Nephron (organoid): ENCODE measurements around the gene COMMD6.
A peak's percentile ranks its signal among the peaks of the same experiment; 100 is the strongest.

Source experiments
- H3K27ac Mint-ChIP-seq, 3 experiments: 2 replicates each; pipeline ENCODE4 v1.8.0; 2020; ENCODE audit warnings: mixed read lengths in 3 of 3, mild to moderate bottlenecking in 2 of 3, moderate library complexity in 1 of 3
- H3K27me3 Mint-ChIP-seq: 2 replicates; pipeline ENCODE4 v1.8.0; 2021; ENCODE audit warnings: low read depth, mild to moderate bottlenecking, moderate library complexity, mixed read lengths
- H3K36me3 Mint-ChIP-seq: 2 replicates; pipeline ENCODE4 v1.8.0; 2020; ENCODE audit warnings: low read depth, mixed read lengths
- H3K4me1 Mint-ChIP-seq: 2 replicates; pipeline ENCODE4 v1.8.0; 2020; ENCODE audit warnings: mixed read lengths
- H3K4me3 Mint-ChIP-seq, 3 experiments: 2 replicates each; pipeline ENCODE4 v1.8.0; 2020; ENCODE audit warnings: mild to moderate bottlenecking in 3 of 3, mixed read lengths in 3 of 3, moderate library complexity in 2 of 3
- H3K9me3 Mint-ChIP-seq: 2 replicates; pipeline ENCODE4 v1.8.0; 2020; ENCODE audit warnings: mixed read lengths
- CTCF ChIP-seq, 3 experiments: fragments of 200-600 bp; sonication (generic); IDR thresholded peaks; one replicate each; pipeline ENCODE4 v1.5.0; 2021; ENCODE audit warnings: antibody characterized with exemption in 3 of 3; ENCODE audit not compliant: unreplicated experiment in 3 of 3

COMMD6 gene

GRCh38 chr13:75492389-75492788 lies 45.3 kb downstream of the COMMD6 start:
- H3K27me3 Mint-ChIP-seq, result peaks cover 3% of the 10 kb centered on the region
- no peaks in the 10 kb centered on the region for H3K9me3 Mint-ChIP-seq
- no peak for TF ChIP-seq CTCF (IDR thresholded peaks at IDR 0.05; ENCODE audit: unreplicated experiment in 3 of 3)
- no peaks in the 10 kb centered on the region for H3K4me1 Mint-ChIP-seq
- H3K27ac Mint-ChIP-seq, result no peak overlapping the region
- H3K4me3 Mint-ChIP-seq, result no peak overlapping the region
- H3K36me3 Mint-ChIP-seq, result no peaks in the 10 kb centered on the region

- Mint-ChIP-seq H3K27ac (no peak overlapping the region), H3K4me3 (no peak overlapping the region), H3K27me3 (peaks cover 3% of the 10 kb centered on the region), H3K36me3 (no peaks in the 10 kb centered on the region), H3K4me1 (no peaks in the 10 kb centered on the region), H3K9me3 (no peaks in the 10 kb centered on the region)
- TF ChIP-seq CTCF (IDR thresholded peaks at IDR 0.05; ENCODE audit: unreplicated experiment in 3 of 3), result no peak
Observed at GRCh38 chr13:75491376-75491775, 46.3 kb downstream of the COMMD6 start.

GRCh38 chr13:75489502-75490263 lies 48.0 kb downstream of the COMMD6 start:
- no peak overlapping the region for H3K27ac Mint-ChIP-seq
- H3K4me3 Mint-ChIP-seq, result no peak overlapping the region
- no peak for TF ChIP-seq CTCF (IDR thresholded peaks at IDR 0.05; ENCODE audit: unreplicated experiment in 3 of 3)
- no peaks in the 10 kb centered on the region for H3K9me3 Mint-ChIP-seq
- no peaks in the 10 kb centered on the region for H3K36me3 Mint-ChIP-seq
- H3K27me3 Mint-ChIP-seq, result peaks cover 6% of the 10 kb centered on the region
- no peaks in the 10 kb centered on the region for H3K4me1 Mint-ChIP-seq

- H3K4me1 Mint-ChIP-seq, result no peaks in the 10 kb centered on the region
- H3K27ac Mint-ChIP-seq, result no peak overlapping the region
- H3K27me3 Mint-ChIP-seq, result peaks cover 6% of the 10 kb centered on the region
- no peaks in the 10 kb centered on the region for H3K9me3 Mint-ChIP-seq
- no peak for TF ChIP-seq CTCF (IDR thresholded peaks at IDR 0.05; ENCODE audit: unreplicated experiment in 3 of 3)
- H3K36me3 Mint-ChIP-seq, result no peaks in the 10 kb centered on the region
- no peak overlapping the region for H3K4me3 Mint-ChIP-seq
Observed at GRCh38 chr13:75486146-75487062, 51.2 kb downstream of the COMMD6 start.

- Mint-ChIP-seq H3K4me3 (peak overlapping the region; percentile 18 to 49 (median 36)), H3K27ac (peak overlapping the region in 1 of 3 experiments; percentile 45), H3K36me3 (no peaks in the 10 kb centered on the region), H3K4me1 (peaks cover 2% of the 10 kb centered on the region), H3K27me3 (peaks cover 10% of the 10 kb centered on the region), H3K9me3 (no peaks in the 10 kb centered on the region)
- TF ChIP-seq CTCF (IDR thresholded peaks at IDR 0.05; ENCODE audit: unreplicated experiment in 3 of 3), result no peak
Observed at GRCh38 chr13:75485286-75486062, 52.2 kb downstream of the COMMD6 start.
